AG04450 (cell line): ENCODE data around the gene LNPEP. TPM values are rescaled to one million over a fixed set of nuclear protein-coding genes. Genes with fewer than 3 reads are reported as not detected.

ENCODE experiments used
- CTCF ChIA-PET: fragments of 300-600, 350-600 bp; formaldehyde crosslinking; extraction: SDS; loops from one replicate; lab custom pipeline; 2022; ENCODE audit warnings: antibody characterized with exemption, inconsistent platforms; lab: Charles Lee
- POLR2A ChIA-PET: fragments of 350-600 bp; formaldehyde crosslinking; extraction: SDS; loops from one replicate; lab custom pipeline; 2021; ENCODE audit warnings: antibody characterized with exemption, inconsistent platforms; lab: Yijun Ruan, JAX
- DNase-seq: peaks from one replicate; pipeline ENCODE4 v3.0.0-alpha.2; 2011; ENCODE audit warnings: low read depth, low spot score
- H3K27ac ChIP-seq: one replicate; pipeline ENCODE4 v1.5.1; 2012; ENCODE audit warnings: low read depth, low read length, control low read depth
- H3K27me3 ChIP-seq: one replicate; pipeline ENCODE4 v1.6.0; 2012; ENCODE audit warnings: low read length; ENCODE audit not compliant: control insufficient read depth, insufficient read depth
- H3K4me3 ChIP-seq: 2 replicates; pipeline ENCODE4 v1.5.1; 2011; ENCODE audit warnings: mild to moderate bottlenecking, low read depth, low read length, control low read depth
- H3K9me3 ChIP-seq: 2 replicates; pipeline ENCODE4 v1.5.1; 2012; ENCODE audit warnings: low read length; ENCODE audit not compliant: control insufficient read depth, insufficient read depth
- polyA plus RNA-seq: library from polyadenylated mRNA; depleted of rRNA; stranded (reverse); fragments of >200 nt; gene quantifications from 2 replicates; pipeline ENCODE4 v1.2.3, GENCODE V29; 2011
- TF ChIP-seq, protein P1 (sequence below): IDR thresholded peaks from 2 replicates; pipeline ENCODE4 v1.5.1; 2011; ENCODE audit warnings: low read depth, low read length, control low read depth, inconsistent platforms

Gene LNPEP
- polyA plus RNA-seq, 1 experiment: 13.4 TPM

DNA sequence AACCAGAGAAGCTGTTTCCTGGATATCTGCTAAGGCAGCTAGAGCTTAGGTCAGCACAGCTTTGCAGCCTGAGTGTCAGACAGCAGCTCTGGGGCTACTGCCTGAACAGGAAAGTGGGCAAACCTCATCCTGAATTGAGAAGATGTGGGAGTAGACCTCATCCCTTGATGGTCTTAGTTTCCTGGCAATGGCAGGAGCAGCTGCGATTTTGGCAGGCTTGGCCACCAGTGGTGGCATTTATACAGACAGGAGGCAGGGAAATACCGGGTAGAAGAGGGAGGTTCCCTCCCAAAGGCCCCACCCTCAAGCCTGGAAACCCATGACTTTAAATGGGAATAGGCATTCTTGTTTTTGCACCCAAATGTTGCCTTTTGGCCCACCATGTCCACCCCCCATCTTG is 136.8 kb downstream of the LNPEP start:
- ChIA-PET POLR2A (no interaction called here), CTCF (no interaction called here)
- Histone ChIP-seq H3K4me3 (no peak overlapping the region), H3K27me3 (peaks cover 5% of the 10 kb centered on the region), H3K27ac (no peak overlapping the region), H3K9me3 (no peaks in the 10 kb centered on the region)
- TF ChIP-seq, protein P1, sequence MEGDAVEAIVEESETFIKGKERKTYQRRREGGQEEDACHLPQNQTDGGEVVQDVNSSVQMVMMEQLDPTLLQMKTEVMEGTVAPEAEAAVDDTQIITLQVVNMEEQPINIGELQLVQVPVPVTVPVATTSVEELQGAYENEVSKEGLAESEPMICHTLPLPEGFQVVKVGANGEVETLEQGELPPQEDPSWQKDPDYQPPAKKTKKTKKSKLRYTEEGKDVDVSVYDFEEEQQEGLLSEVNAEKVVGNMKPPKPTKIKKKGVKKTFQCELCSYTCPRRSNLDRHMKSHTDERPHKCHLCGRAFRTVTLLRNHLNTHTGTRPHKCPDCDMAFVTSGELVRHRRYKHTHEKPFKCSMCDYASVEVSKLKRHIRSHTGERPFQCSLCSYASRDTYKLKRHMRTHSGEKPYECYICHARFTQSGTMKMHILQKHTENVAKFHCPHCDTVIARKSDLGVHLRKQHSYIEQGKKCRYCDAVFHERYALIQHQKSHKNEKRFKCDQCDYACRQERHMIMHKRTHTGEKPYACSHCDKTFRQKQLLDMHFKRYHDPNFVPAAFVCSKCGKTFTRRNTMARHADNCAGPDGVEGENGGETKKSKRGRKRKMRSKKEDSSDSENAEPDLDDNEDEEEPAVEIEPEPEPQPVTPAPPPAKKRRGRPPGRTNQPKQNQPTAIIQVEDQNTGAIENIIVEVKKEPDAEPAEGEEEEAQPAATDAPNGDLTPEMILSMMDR: no peak
- no peak for DNase-seq

DNA sequence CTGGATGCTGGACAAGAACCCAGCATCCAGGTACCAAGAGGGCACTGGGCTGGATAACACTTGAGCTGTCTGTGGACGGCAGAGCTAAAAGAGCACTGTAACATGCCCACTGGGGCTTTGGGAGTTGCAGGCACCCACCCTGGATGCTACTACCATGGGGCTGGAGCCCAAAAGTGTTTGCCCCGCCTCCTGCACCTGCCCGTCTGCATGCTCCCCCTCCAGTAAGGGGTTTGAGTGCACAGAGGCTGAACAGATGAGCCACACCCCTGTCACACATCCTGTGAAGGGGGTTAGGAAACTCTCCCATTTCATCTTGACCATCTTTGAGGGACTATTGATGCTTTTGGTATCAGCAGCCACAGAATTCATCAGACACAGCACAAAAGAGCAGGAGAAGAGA is 137.5 kb downstream of the LNPEP start:
- ChIA-PET POLR2A (no interaction called here), CTCF (no interaction called here)
- H3K4me3 ChIP-seq: no peak overlapping the region
- no peaks in the 10 kb centered on the region for H3K9me3 ChIP-seq
- no peak for DNase-seq
- TF ChIP-seq, protein P1: no peak
- peaks cover 5% of the 10 kb centered on the region for H3K27me3 ChIP-seq
- H3K27ac ChIP-seq: no peak overlapping the region

- ChIA-PET POLR2A (no interaction called here), CTCF (interaction anchor here (0.7 kb wide), 1 partner anchor 52 kb away, joined by 3 read pairs; no protein-coding TSS in a partner anchor)
- no peak overlapping the region for H3K4me3 ChIP-seq
- H3K27me3 ChIP-seq: peaks cover 11% of the 10 kb centered on the region
- H3K27ac ChIP-seq: no peak overlapping the region
- DNase-seq: no peak
- H3K9me3 ChIP-seq: no peaks in the 10 kb centered on the region
- TF ChIP-seq, protein P1: no peak
Measured at GRCh38 chr5:97074859-97075489, 139.1 kb downstream of the LNPEP start.

DNA sequence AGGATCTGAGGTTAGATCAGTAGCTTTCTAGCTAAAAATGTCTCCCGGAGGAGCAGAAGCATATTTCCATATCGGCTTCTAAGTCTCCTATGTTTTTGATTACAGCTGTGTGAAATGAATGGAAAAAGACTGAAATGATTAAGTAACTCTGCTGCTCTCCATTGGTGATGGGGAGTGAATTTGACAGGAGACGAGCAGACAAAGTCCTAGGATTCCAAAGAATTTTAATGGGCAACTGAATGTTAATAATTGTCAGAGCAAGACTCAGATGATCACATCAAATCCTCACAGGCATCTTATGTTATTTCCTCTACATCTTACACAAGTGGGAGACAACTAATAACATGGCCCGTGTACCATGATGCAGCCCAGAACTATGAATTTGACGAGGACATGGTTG is 139.8 kb downstream of the LNPEP start:
- DNase-seq: no peak
- ChIA-PET POLR2A (no interaction called here), CTCF (interaction anchor here (0.5 to 0.6 kb wide), 2 partner anchors 76 to 476 kb away, joined by 3 to 4 read pairs; no protein-coding TSS in a partner anchor)

DNA sequence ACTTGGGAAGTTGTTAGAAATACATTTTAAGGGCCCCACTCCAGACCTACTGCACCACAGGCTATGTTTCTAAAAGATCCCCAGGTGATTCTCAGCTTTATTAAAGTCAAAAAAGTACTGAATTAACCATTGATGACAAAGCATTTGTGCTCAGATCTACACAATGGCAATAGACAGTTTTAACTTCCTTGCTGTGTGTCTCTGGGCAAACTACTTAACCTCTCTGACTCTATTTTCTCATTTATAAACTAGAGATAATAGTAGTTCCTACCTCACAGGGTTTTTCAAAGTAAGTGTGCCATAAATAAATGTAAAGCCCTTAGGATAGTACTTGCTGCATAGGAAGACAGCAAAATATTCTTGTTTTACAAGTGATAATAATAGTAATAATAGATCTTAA is 140.2 kb downstream of the LNPEP start:
- CTCF ChIA-PET: interaction anchor here (0.5 to 0.6 kb wide), 2 partner anchors 77 to 477 kb away, joined by 3 to 4 read pairs; no protein-coding TSS in a partner anchor
- Histone ChIP-seq H3K4me3 (no peak overlapping the region), H3K27me3 (peaks cover 11% of the 10 kb centered on the region), H3K27ac (no peak overlapping the region), H3K9me3 (no peaks in the 10 kb centered on the region)
- TF ChIP-seq, protein P1: no peak
- POLR2A ChIA-PET: no interaction called here
- DNase-seq: no peak

More for the DNA sequence above, 139.8 kb downstream of the LNPEP start:
- H3K27me3 ChIP-seq: peaks cover 11% of the 10 kb centered on the region
- TF ChIP-seq, protein P1: no peak
- H3K9me3 ChIP-seq: no peaks in the 10 kb centered on the region
- no peak overlapping the region for H3K27ac ChIP-seq
- H3K4me3 ChIP-seq: no peak overlapping the region
